Neural progenitor cell (in vitro differentiated cells): ENCODE results near the gene LTB4R. TPM values are rescaled to one million over a fixed set of nuclear protein-coding genes. Genes with fewer than 3 reads are reported as not detected.

Experiments
- DNase-seq: peaks from one replicate; pipeline ENCODE4 v3.0.0-alpha.2; 2016; ENCODE audit warnings: low spot score
- H2AFZ ChIP-seq: fragments of 200-600 bp; sonication (generic); replicated peaks from 2 replicates; pipeline ENCODE4 v1.6.1; 2016; ENCODE audit warnings: antibody characterized with exemption
- H3F3A ChIP-seq: fragments of 200-600 bp; sonication (generic); 2 replicates; pipeline ENCODE4 v1.6.1; 2016; ENCODE audit warnings: antibody characterized with exemption, low read depth
- H3K27ac ChIP-seq: fragments of 200-600 bp; sonication (generic); 2 replicates; pipeline ENCODE4 v1.5.1; 2016; ENCODE audit warnings: mild to moderate bottlenecking
- H3K27me3 ChIP-seq: fragments of 200-600 bp; sonication (generic); 2 replicates; pipeline ENCODE4 v1.6.1; 2016; ENCODE audit warnings: mild to moderate bottlenecking, moderate library complexity
- H3K36me3 ChIP-seq: fragments of 200-600 bp; sonication (generic); 2 replicates; pipeline ENCODE4 v1.5.1; 2016
- H3K4me1 ChIP-seq: fragments of 200-600 bp; sonication (generic); 2 replicates; pipeline ENCODE4 v1.6.1; 2016; ENCODE audit warnings: mixed run types
- H3K4me2 ChIP-seq: fragments of 200-600 bp; sonication (generic); 2 replicates; pipeline ENCODE4 v1.6.1; 2016
- H3K4me3 ChIP-seq: fragments of 200-600 bp; sonication (generic); 2 replicates; pipeline ENCODE4 v1.5.1; 2016
- H3K79me2 ChIP-seq: fragments of 200-600 bp; sonication (generic); 2 replicates; pipeline ENCODE4 v1.6.1; 2016; ENCODE audit warnings: low read depth
- H3K9ac ChIP-seq: fragments of 200-600 bp; sonication (generic); 2 replicates; pipeline ENCODE4 v1.6.1; 2016
- H3K9me3 ChIP-seq: fragments of 200-600 bp; sonication (generic); 2 replicates; pipeline ENCODE4 v1.5.1; 2016; ENCODE audit warnings: low read depth
- H4K20me1 ChIP-seq: fragments of 200-600 bp; sonication (generic); 2 replicates; pipeline ENCODE4 v1.6.1; 2016; ENCODE audit warnings: low read depth
- H3K27ac Mint-ChIP-seq: 3 replicates; pipeline ENCODE4 v1.8.0; 2021; ENCODE audit warnings: mixed read lengths
- H3K27me3 Mint-ChIP-seq: 2 replicates; pipeline ENCODE4 v1.8.0; 2022; ENCODE audit warnings: low read depth, mild to moderate bottlenecking, inconsistent platforms, moderate library complexity, mixed read lengths; ENCODE audit not compliant: insufficient read depth
- H3K36me3 Mint-ChIP-seq: 3 replicates; pipeline ENCODE4 v1.8.0; 2021; ENCODE audit warnings: mixed read lengths
- H3K4me1 Mint-ChIP-seq: 3 replicates; pipeline ENCODE4 v1.8.0; 2021; ENCODE audit warnings: mixed read lengths
- H3K4me3 Mint-ChIP-seq: 3 replicates; pipeline ENCODE4 v1.8.0; 2021; ENCODE audit warnings: mild to moderate bottlenecking, moderate library complexity, mixed read lengths
- H3K9me3 Mint-ChIP-seq: 3 replicates; pipeline ENCODE4 v1.8.0; 2020; ENCODE audit warnings: mixed read lengths
- EZH2 ChIP-seq: fragments of 200-600 bp; sonication (generic); IDR thresholded peaks from 2 replicates; pipeline ENCODE4 v1.6.1; 2017; ENCODE audit warnings: antibody characterized with exemption, mild to moderate bottlenecking, moderate library complexity
- EZH2phosphoT487 ChIP-seq: fragments of 200-600 bp; sonication (generic); IDR thresholded peaks from 2 replicates; pipeline ENCODE4 v1.6.1; 2017; ENCODE audit warnings: antibody characterized with exemption
- total RNA-seq: library from RNA; depleted of rRNA; stranded (reverse); fragments of >200 nt; gene quantifications from 2 replicates; pipeline ENCODE4 v1.2.3, GENCODE V29; 2015; ENCODE audit warnings: low replicate concordance
- TF ChIP-seq, protein P1 (sequence below): fragments of 200-600 bp; sonication (generic); IDR thresholded peaks from 2 replicates; pipeline ENCODE4 v1.5.1; 2017; ENCODE audit warnings: antibody characterized with exemption, mild to moderate bottlenecking

LTB4R gene
- total RNA-seq, 1 donor from 2014 or later: 1.9 TPM

DNA sequence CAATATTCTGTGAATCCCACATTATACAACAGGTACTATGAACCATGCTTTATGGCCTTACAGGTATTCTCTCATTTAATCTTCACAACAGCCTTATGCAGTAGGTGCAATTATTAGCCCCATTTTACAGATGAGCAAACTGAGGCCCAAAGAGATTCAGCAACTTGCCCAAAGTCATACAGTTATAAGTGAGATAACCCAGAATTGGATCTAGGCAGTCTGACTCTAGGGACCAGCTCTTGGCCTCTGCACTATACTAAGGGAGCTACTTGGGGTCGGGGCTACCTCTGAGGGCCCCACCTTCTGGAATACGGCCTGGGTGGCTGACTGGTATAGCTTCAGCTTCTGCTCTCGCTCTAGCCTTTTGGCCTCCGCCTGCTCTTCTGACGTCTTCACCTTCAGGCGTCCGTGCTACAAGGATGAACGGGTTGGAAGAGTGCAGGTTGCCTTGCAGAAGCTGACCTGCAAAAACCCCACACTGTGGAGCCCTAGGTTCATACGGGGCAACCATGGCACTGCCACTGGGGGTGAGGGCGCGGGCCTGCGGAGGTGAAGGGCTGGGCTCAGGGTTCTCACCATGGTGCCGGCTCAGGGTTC, 40.7 kb upstream of the LTB4R start:
- Mint-ChIP-seq H3K27ac (peak overlapping the region; percentile 90), H3K27me3 (peaks cover 8% of the 10 kb centered on the region), H3K4me3 (peak overlapping the region; percentile 91), H3K9me3 (no peaks in the 10 kb centered on the region), H3K36me3 (peaks cover 2% of the 10 kb centered on the region), H3K4me1 (peaks cover 15% of the 10 kb centered on the region)
- TF ChIP-seq, protein P1, sequence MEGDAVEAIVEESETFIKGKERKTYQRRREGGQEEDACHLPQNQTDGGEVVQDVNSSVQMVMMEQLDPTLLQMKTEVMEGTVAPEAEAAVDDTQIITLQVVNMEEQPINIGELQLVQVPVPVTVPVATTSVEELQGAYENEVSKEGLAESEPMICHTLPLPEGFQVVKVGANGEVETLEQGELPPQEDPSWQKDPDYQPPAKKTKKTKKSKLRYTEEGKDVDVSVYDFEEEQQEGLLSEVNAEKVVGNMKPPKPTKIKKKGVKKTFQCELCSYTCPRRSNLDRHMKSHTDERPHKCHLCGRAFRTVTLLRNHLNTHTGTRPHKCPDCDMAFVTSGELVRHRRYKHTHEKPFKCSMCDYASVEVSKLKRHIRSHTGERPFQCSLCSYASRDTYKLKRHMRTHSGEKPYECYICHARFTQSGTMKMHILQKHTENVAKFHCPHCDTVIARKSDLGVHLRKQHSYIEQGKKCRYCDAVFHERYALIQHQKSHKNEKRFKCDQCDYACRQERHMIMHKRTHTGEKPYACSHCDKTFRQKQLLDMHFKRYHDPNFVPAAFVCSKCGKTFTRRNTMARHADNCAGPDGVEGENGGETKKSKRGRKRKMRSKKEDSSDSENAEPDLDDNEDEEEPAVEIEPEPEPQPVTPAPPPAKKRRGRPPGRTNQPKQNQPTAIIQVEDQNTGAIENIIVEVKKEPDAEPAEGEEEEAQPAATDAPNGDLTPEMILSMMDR: no peak
- TF ChIP-seq EZH2: no peak
- TF ChIP-seq EZH2phosphoT487: no peak
- peak overlapping the region; percentile 91 for H2AFZ ChIP-seq
- no peaks in the 10 kb centered on the region for H3K36me3 ChIP-seq
- H3K4me2 ChIP-seq: peak overlapping the region; percentile 82
- H3F3A ChIP-seq: peaks cover 10% of the 10 kb centered on the region
- no peaks in the 10 kb centered on the region for H3K27me3 ChIP-seq
- peaks cover 8% of the 10 kb centered on the region for H3K79me2 ChIP-seq
- H3K4me1 ChIP-seq: peaks cover 6% of the 10 kb centered on the region
- H4K20me1 ChIP-seq: no peaks in the 10 kb centered on the region
- no peaks in the 10 kb centered on the region for H3K9me3 ChIP-seq
- DNase-seq: no peak
- H3K4me3 ChIP-seq: peak overlapping the region; percentile 86
- no peak overlapping the region for H3K27ac ChIP-seq
- H3K9ac ChIP-seq: peak overlapping the region; percentile 68

DNA sequence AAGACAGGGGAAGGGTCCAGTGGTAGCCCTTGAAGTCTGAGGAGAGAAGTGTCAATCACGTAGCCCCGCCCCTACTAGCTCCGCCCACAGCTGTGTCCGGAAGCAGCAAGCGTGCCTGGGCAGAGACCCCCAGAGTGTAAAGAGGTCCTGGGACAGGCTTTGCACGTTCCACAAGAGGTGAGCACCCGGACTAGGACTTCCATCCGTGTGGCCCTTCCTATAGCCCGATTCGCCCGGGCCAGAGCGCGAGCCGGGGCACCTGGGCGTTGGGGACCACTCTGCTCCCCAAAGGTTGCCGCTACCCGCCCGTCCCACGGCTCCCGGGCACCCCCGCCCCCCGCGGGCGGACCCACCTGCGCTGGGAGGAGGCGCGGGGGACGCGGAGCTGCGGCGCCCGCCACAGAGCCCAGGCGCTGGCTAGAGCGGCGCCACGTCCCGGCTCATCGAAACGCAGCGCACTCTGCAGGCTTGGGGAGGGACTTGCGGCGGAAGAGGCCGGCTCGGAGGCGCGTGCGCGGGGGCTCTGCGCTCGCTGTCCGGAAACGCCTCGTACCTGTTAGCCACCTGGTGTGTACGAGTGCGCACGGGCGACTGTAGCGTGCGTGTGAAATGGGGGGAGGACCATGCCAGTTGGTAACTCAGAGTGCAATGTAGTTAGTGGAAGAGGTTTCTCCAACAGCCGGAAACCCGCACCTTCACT, 40.0 kb upstream of the LTB4R start, which contains the start of gene RABGGTA:
RABGGTA (minus strand) TSS at position 464 of the 700 bp plus-strand sequence. CDS start 482 bp downstream, outside the sequence.
- Histone ChIP-seq H2AFZ (peak within 1 kb of the TSS; percentile 91), H3K4me2 (peak within 1 kb of the TSS; percentile 82), H3K4me3 (peak within 1 kb of the TSS; percentile 86), H3K79me2 (peaks cover 8% of the 10 kb centered on the region), H3K27me3 (no peaks in the 10 kb centered on the region), H3F3A (peaks cover 10% of the 10 kb centered on the region), H3K4me1 (peaks cover 6% of the 10 kb centered on the region), H3K9me3 (no peaks in the 10 kb centered on the region), H3K27ac (peak within 1 kb of the TSS; percentile 79), H3K36me3 (no peaks in the 10 kb centered on the region), H3K9ac (peak within 1 kb of the TSS; percentile 68), H4K20me1 (no peaks in the 10 kb centered on the region)
- Mint-ChIP-seq H3K36me3 (peaks cover 2% of the 10 kb centered on the region), H3K4me1 (peaks cover 15% of the 10 kb centered on the region), H3K9me3 (no peaks in the 10 kb centered on the region), H3K27ac (peak within 1 kb of the TSS; percentile 90), H3K4me3 (peak within 1 kb of the TSS; percentile 91), H3K27me3 (peaks cover 8% of the 10 kb centered on the region)
- DNase-seq: peak; percentile 96
- TF ChIP-seq, protein P1: peak; percentile 78
- TF ChIP-seq EZH2phosphoT487: no peak

DNA sequence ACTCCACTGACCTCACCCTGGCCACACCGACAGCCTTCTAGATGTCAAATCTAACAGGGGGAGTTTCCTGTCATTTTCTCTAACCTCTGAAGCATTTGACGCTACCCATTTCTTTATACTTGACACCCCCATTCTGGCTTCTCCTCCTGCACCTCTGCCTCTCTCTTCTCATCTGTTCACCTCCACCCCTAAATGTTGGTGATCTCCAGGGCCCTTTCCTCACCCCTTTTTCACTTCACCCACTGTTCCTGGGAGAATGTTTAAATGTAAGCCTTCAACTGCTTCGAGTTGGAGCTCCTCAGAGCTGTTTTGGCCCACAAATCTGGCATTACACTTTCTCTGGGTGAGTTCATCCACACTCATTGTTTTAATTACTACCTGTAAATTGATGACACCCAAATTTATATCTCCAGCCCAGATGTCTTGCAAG, 39.5 kb upstream of the LTB4R start:
- H3K27me3 Mint-ChIP-seq: peaks cover 8% of the 10 kb centered on the region
- Histone ChIP-seq H3K9me3 (no peaks in the 10 kb centered on the region), H3K27me3 (no peaks in the 10 kb centered on the region), H3K4me1 (peaks cover 6% of the 10 kb centered on the region), H3K79me2 (peaks cover 8% of the 10 kb centered on the region), H3K36me3 (no peaks in the 10 kb centered on the region), H3K9ac (no peak overlapping the region), H2AFZ (peak overlapping the region; percentile 91), H4K20me1 (no peaks in the 10 kb centered on the region), H3K4me3 (peak overlapping the region; percentile 86), H3F3A (peaks cover 10% of the 10 kb centered on the region), H3K4me2 (peak overlapping the region; percentile 82), H3K27ac (no peak overlapping the region)
- TF ChIP-seq EZH2: no peak
- TF ChIP-seq, protein P1: no peak
- TF ChIP-seq EZH2phosphoT487: no peak
- H3K27ac Mint-ChIP-seq: peak overlapping the region; percentile 4
- DNase-seq: no peak
- peak overlapping the region; percentile 85 for H3K4me3 Mint-ChIP-seq
- peaks cover 2% of the 10 kb centered on the region for H3K36me3 Mint-ChIP-seq
- peaks cover 15% of the 10 kb centered on the region for H3K4me1 Mint-ChIP-seq
- H3K9me3 Mint-ChIP-seq: no peaks in the 10 kb centered on the region
